Body of pancreas (tissue), 4 donors: ENCODE results near the gene SH3GL1.

Experiments
- CTCF ChIP-seq, 7 experiments: fragments of 450-650 bp in 4 of 7; fragments of 200-600 bp in 3 of 7; sonication (generic) in 3 of 7; IDR thresholded peaks; one replicate each; pipeline ENCODE4 v1.5.1; 2016 to 2019; ENCODE audit warnings: antibody characterized with exemption in 7 of 7
- POLR2A ChIP-seq, 3 donors: fragments of 450-650 bp; IDR thresholded peaks; one replicate each; pipeline ENCODE4 v1.6.1; 2016; ENCODE audit warnings: antibody characterized with exemption in 3 of 3, mild to moderate bottlenecking in 2 of 3

- TF ChIP-seq CTCF (IDR thresholded peaks at IDR 0.05) (no peak), POLR2A (IDR thresholded peaks at IDR 0.05) (no peak)
Measured at GRCh38 chr19:4444765-4445741, 44.7 kb upstream of the SH3GL1 start.
